K562 (cell line): ENCODE measurements around the gene SGMS1. TPM values are rescaled to one million over a fixed set of nuclear protein-coding genes. Genes with fewer than 3 reads are reported as not detected.
A peak's percentile ranks its signal among the peaks of the same experiment; 100 is the strongest.

Experiments
- ARID4B ChIP-seq: sonication (generic); formaldehyde crosslinking; IDR thresholded peaks from 2 replicates; pipeline ENCODE4 v1.8.0; 2022; ENCODE audit warnings: mild to moderate bottlenecking, missing genetic modification reagents
- MAFG ChIP-seq: fragments of 450-650 bp; conservative IDR thresholded peaks from 2 replicates; pipeline ENCODE4 v1.6.1; 2016; ENCODE audit warnings: missing genetic modification characterization, missing compliant biosample characterization
- MTA2 ChIP-seq: fragments of 450-650 bp; IDR thresholded peaks from 2 replicates; pipeline ENCODE4 v1.6.1; 2016; ENCODE audit warnings: low read depth
- NBN ChIP-seq: fragments of 450-650 bp; IDR thresholded peaks from 2 replicates; pipeline ENCODE4 v1.6.1; 2016; ENCODE audit warnings: low read depth, mild to moderate bottlenecking
- OTX1 ChIP-seq: fragments of 450-650 bp; formaldehyde crosslinking; IDR thresholded peaks from 2 replicates; pipeline ENCODE4 v1.4.0; 2022; ENCODE audit warnings: mild to moderate bottlenecking
- PRPF4 ChIP-seq: fragments of 200-400 bp; formaldehyde crosslinking; IDR thresholded peaks from one replicate; pipeline ENCODE4 v1.6.1; 2017; ENCODE audit warnings: low read length, low read depth, mild to moderate bottlenecking; ENCODE audit not compliant: insufficient read depth, poor library complexity, severe bottlenecking
- SMARCA4 ChIP-seq: fragments of 450-650 bp; IDR thresholded peaks from 2 replicates; pipeline ENCODE4 v1.6.1; 2016
- ZNF197 ChIP-seq: fragments of 200-800 bp; sonication (Bioruptor generic); IDR thresholded peaks from 2 replicates; pipeline ENCODE4 v1.6.1; 2016; ENCODE audit warnings: low read depth, missing genetic modification characterization, missing compliant biosample characterization
- ZNF324 ChIP-seq: fragments of 250-450 bp; sonication (Bioruptor Pico); IDR thresholded peaks from 2 replicates; pipeline ENCODE4 v1.4.0; 2020; ENCODE audit warnings: mild to moderate bottlenecking
- polyA plus RNA-seq, 8 experiments: library from polyadenylated mRNA; depleted of rRNA in 4 of 8; stranded (reverse) in 5 of 8; unstranded in 3 of 8; fragments of >200 nt; fragmentation: Nextera tagmentation in 2 of 8; fragmentation: Illumina TruSeq in 1 of 8; extraction: Ambion mirVana in 2 of 8; extraction: Trizol in 1 of 8; gene quantifications; 2 replicates each; pipeline versions ENCODE4 v1.2.1 to v1.2.3, GENCODE V29; 2011 to 2014; ENCODE audit warnings: inconsistent platforms in 1 of 8, missing spikeins in 1 of 8
- total RNA-seq, 7 experiments: library from RNA; depleted of rRNA in 6 of 7; stranded (reverse); fragments of >200 nt in 6 of 7; fragmentation: Illumina TruSeq in 2 of 7; extraction: Trizol in 2 of 7; gene quantifications; 2 replicates each; pipeline versions ENCODE4 v1.2.1 to v1.2.3, GENCODE V29; 2011 to 2021; ENCODE audit warnings: low replicate concordance in 1 of 7

Gene SGMS1
- total and polyA plus RNA-seq, 9 of the 15 experiments (the other 6 are each of a cell fraction or from before 2014, with no cell fraction given) = 22.6 to 232 (median 82.2) TPM

DNA sequence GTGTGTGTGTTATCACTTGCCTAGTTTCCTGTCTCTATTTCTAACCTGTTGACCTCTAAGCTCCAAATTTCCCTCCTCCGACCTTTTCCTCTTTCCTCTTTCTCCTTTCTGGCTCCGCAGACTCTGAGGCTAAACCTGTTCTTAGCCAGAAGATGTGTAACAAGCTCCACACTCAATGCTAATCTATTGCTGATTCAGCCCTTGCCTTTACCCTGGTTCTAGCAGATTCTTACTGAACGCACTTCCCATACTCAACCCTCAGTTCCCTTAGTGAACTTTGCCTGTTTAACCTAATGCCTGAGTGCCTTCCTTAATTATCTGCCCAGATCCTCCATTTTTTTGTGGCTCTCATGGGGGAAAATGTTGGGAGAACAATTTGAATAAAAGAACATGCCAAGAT is 30.0 kb upstream of the SGMS1 start (continued):
- TF ChIP-seq ARID4B (CRISPR knock-in tag) (no peak), ZNF197 (CRISPR knock-in tag) (no peak), NBN (0 out of 2 replicates have a peak, but pooled peaks have one; percentile 13), OTX1 (0 out of 2 replicates have a peak, but pooled peaks have one; percentile 7), MAFG (tag) (peak; percentile 47), ZNF324 (no peak), PRPF4 (no peak), MTA2 (0 out of 2 replicates have a peak, but pooled peaks have one; percentile 9), SMARCA4 (0 out of 2 replicates have a peak, but pooled peaks have one; percentile 38)
